Natural killer cell (primary cell): Measurements from ENCODE around the gene AP3S1. TPM values are rescaled to one million over a fixed set of nuclear protein-coding genes. Genes with fewer than 3 reads are reported as not detected.
"Not testable (repeated sequence)": the region's sequence is repeated elsewhere in the genome, so short reads cannot be mapped to it uniquely, and the experiment has no call there.

ENCODE experiments used
- ATAC-seq, 3 donors: fragments of 150-1000 bp in 2 of 3; fragments of 200-7000 bp in 1 of 3; cut with Tn5 transposase; 1 replicate in 1 of 3; 2 replicates in 2 of 3; pipeline ENCODE4 v1.10.0; 2021; ENCODE audit warnings: mild to moderate bottlenecking in 2 of 3, moderate library complexity in 2 of 3
- DNase-seq, 2 donors: peaks; one replicate each; pipeline versions ENCODE4 v3.0.0 to v3.0.0-alpha.2; 2013 to 2021; ENCODE audit warnings: mixed read lengths in 1 of 2
- H3K27ac ChIP-seq: one replicate; pipeline ENCODE4 v1.5.1; 2013; ENCODE audit warnings: mild to moderate bottlenecking, low read length
- H3K27me3 ChIP-seq: one replicate; pipeline ENCODE4 v1.6.1; 2013; ENCODE audit warnings: low read length; ENCODE audit not compliant: control insufficient read depth, insufficient read depth
- H3K36me3 ChIP-seq: one replicate; pipeline ENCODE4 v1.6.1; 2013; ENCODE audit warnings: low read length; ENCODE audit not compliant: control insufficient read depth, insufficient read depth
- H3K4me1 ChIP-seq: one replicate; pipeline ENCODE4 v1.6.1; 2013; ENCODE audit warnings: low read length; ENCODE audit not compliant: control insufficient read depth, insufficient read depth
- H3K4me3 ChIP-seq: one replicate; pipeline ENCODE4 v1.5.1; 2013; ENCODE audit warnings: low read length
- H3K9me3 ChIP-seq: one replicate; pipeline ENCODE4 v1.6.1; 2013; ENCODE audit warnings: low read length; ENCODE audit not compliant: control insufficient read depth, insufficient read depth
- H3K27ac Mint-ChIP-seq, 2 donors: one replicate each; pipeline ENCODE4 v1.8.0; 2022; ENCODE audit warnings: mild to moderate bottlenecking in 2 of 2, mixed read lengths in 2 of 2, moderate library complexity in 1 of 2
- H3K27me3 Mint-ChIP-seq, 2 donors: one replicate each; pipeline ENCODE4 v1.8.0; 2022; ENCODE audit warnings: low read depth in 2 of 2, mixed read lengths in 2 of 2
- H3K36me3 Mint-ChIP-seq: one replicate; pipeline ENCODE4 v1.8.0; 2022; ENCODE audit warnings: mixed read lengths
- H3K4me1 Mint-ChIP-seq, 2 donors: one replicate each; pipeline ENCODE4 v1.8.0; 2022; ENCODE audit warnings: mixed read lengths in 2 of 2
- H3K4me3 Mint-ChIP-seq: one replicate; pipeline ENCODE4 v1.8.0; 2022; ENCODE audit warnings: mild to moderate bottlenecking, moderate library complexity, mixed read lengths
- H3K9me3 Mint-ChIP-seq, 2 donors: one replicate each; pipeline ENCODE4 v1.8.0; 2022; ENCODE audit warnings: mixed read lengths in 2 of 2
- CTCF ChIP-seq: fragments of 200-600 bp; IDR thresholded peaks from one replicate; pipeline ENCODE4 v1.8.0; 2022; ENCODE audit warnings: antibody characterized with exemption
- WGBS: methylation state at CpG from one replicate; pipeline ENCODE4 v1.1.7; 2013; ENCODE audit warnings: missing lambda C conversion rate; ENCODE audit not compliant: insufficient coverage; 5-methylcytosine and 5-hydroxymethylcytosine counted together
- intact Hi-C: fragments of 100-400 bp; cut with micrococcal nuclease; formaldehyde crosslinking; loops from one replicate; pipeline ENCODE4 v1.14.2; 2022
- total RNA-seq, 4 donors: library from RNA; stranded (reverse); fragments of 120-200 nt in 1 of 4; gene quantifications; one replicate each; pipeline versions ENCODE4 v1.2.3 to v1.2.4, GENCODE V29; 2013 to 2022

AP3S1 gene
- total RNA-seq, 3 donors from 2014 or later (not counting 1 experiment from before 2014, with no cell fraction given): 35.5 to 57.9 (median 37.1) TPM

- no peak for DNase-seq
- intact Hi-C loops: no loop called here
Observed at GRCh38 chr5:115894342-115894741, 52.6 kb downstream of the AP3S1 start.

GRCh38 chr5:115895821-115896220, 54.1 kb downstream of the AP3S1 start:
- intact Hi-C loops: no loop called here
- TF ChIP-seq CTCF: no peak
- Histone ChIP-seq H3K9me3 (no peaks in the 10 kb centered on the region), H3K27ac (no peak overlapping the region), H3K4me3 (no peak overlapping the region), H3K36me3 (no peaks in the 10 kb centered on the region), H3K27me3 (no peaks in the 10 kb centered on the region), H3K4me1 (no peaks in the 10 kb centered on the region)
- no peaks in the 10 kb centered on the region for H3K36me3 Mint-ChIP-seq
- no peak overlapping the region for H3K27ac Mint-ChIP-seq
- no peaks in the 10 kb centered on the region for H3K27me3 Mint-ChIP-seq
- no peak for DNase-seq
- ATAC-seq: no peak
- H3K4me3 Mint-ChIP-seq: no peak overlapping the region
- H3K9me3 Mint-ChIP-seq: no peaks in the 10 kb centered on the region
- WGBS: 73% methylated on average over 2 of the region's 3 CpGs
- H3K4me1 Mint-ChIP-seq: peaks cover 7 to 12% of the 10 kb centered on the region in 2 donors

More at GRCh38 chr5:115894342-115894741, 52.6 kb downstream of the AP3S1 start:
- Mint-ChIP-seq H3K9me3 (no peaks in the 10 kb centered on the region), H3K27me3 (no peaks in the 10 kb centered on the region), H3K4me1 (peaks cover 7 to 12% of the 10 kb centered on the region in 2 donors), H3K4me3 (no peak overlapping the region), H3K36me3 (no peaks in the 10 kb centered on the region), H3K27ac (no peak overlapping the region)
- Histone ChIP-seq H3K9me3 (no peaks in the 10 kb centered on the region), H3K4me3 (no peak overlapping the region), H3K27ac (no peak overlapping the region), H3K4me1 (no peaks in the 10 kb centered on the region), H3K27me3 (no peaks in the 10 kb centered on the region), H3K36me3 (no peaks in the 10 kb centered on the region)
- TF ChIP-seq CTCF: no peak
- no peak for ATAC-seq
- 100% methylated on average over 3 of the region's 3 CpGs for WGBS

GRCh38 chr5:115898656-115899055, 56.9 kb downstream of the AP3S1 start:
- no peaks in the 10 kb centered on the region for H3K36me3 Mint-ChIP-seq
- H3K4me1 Mint-ChIP-seq: peaks cover 7 to 12% of the 10 kb centered on the region in 2 donors
- Histone ChIP-seq H3K4me3 (no peak overlapping the region), H3K9me3 (no peaks in the 10 kb centered on the region), H3K4me1 (no peaks in the 10 kb centered on the region), H3K27ac (no peak overlapping the region), H3K27me3 (no peaks in the 10 kb centered on the region), H3K36me3 (no peaks in the 10 kb centered on the region)
- WGBS: 93% methylated on average over 1 of the region's 1 CpG
- no peaks in the 10 kb centered on the region for H3K9me3 Mint-ChIP-seq
- H3K4me3 Mint-ChIP-seq: no peak overlapping the region
- ATAC-seq (no peak), DNase-seq (no peak)
- intact Hi-C loops: no loop called here
- H3K27ac Mint-ChIP-seq: peak overlapping the region; percentile 14
- H3K27me3 Mint-ChIP-seq: no peaks in the 10 kb centered on the region
- no peak for TF ChIP-seq CTCF

- no peaks in the 10 kb centered on the region for H3K27me3 Mint-ChIP-seq
- H3K4me3 Mint-ChIP-seq: no peak overlapping the region
- Histone ChIP-seq H3K27ac (no peak overlapping the region), H3K4me1 (no peaks in the 10 kb centered on the region), H3K9me3 (no peaks in the 10 kb centered on the region), H3K27me3 (no peaks in the 10 kb centered on the region), H3K36me3 (no peaks in the 10 kb centered on the region), H3K4me3 (no peak overlapping the region)
- DNase-seq (no peak), ATAC-seq (no peak)
- no peaks in the 10 kb centered on the region for H3K4me1 Mint-ChIP-seq
- TF ChIP-seq CTCF: no peak
- 100% methylated on average over 1 of the region's 2 CpGs for WGBS
- no peak overlapping the region for H3K27ac Mint-ChIP-seq
- no peaks in the 10 kb centered on the region for H3K9me3 Mint-ChIP-seq
- no peaks in the 10 kb centered on the region for H3K36me3 Mint-ChIP-seq
- intact Hi-C loops: no loop called here
Observed at GRCh38 chr5:115907177-115907576, 65.4 kb downstream of the AP3S1 start.

GRCh38 chr5:115913623-115914400, 72.1 kb downstream of the AP3S1 start:
- H3K27me3 ChIP-seq, H3K36me3 ChIP-seq, ATAC-seq, H3K27ac ChIP-seq, H3K27ac Mint-ChIP-seq, H3K4me1 Mint-ChIP-seq, H3K4me3 Mint-ChIP-seq, H3K4me1 ChIP-seq, intact Hi-C loops, DNase-seq, H3K9me3 Mint-ChIP-seq, H3K9me3 ChIP-seq, H3K27me3 Mint-ChIP-seq, H3K36me3 Mint-ChIP-seq, H3K4me3 ChIP-seq: not testable (repeated sequence)
- no CpG with 5 or more reads among the region's 5 CpGs for WGBS
